ENCODE results near the gene FAM174C. TPM values are rescaled to one million over a fixed set of nuclear protein-coding genes. Genes with fewer than 3 reads are reported as not detected.
A peak's percentile ranks its signal among the peaks of the same experiment; 100 is the strongest.

Gene FAM174C
- total RNA-seq, 1 donor from 2014 or later: 6.4 TPM

- DNase-seq: no peak
Measured at GRCh38 chr19:1261798-1262622, 13.3 kb upstream of the FAM174C start.

GRCh38 chr19:1262623-1263123, 12.7 kb upstream of the FAM174C start:
- no peak for DNase-seq

- DNase-seq: no peak
Measured at GRCh38 chr19:1263188-1263587, 12.1 kb upstream of the FAM174C start.

GRCh38 chr19:1264801-1265614, 10.3 kb upstream of the FAM174C start:
- DNase-seq: no peak

- DNase-seq: no peak
Measured at GRCh38 chr19:1265615-1266128, 9.7 kb upstream of the FAM174C start.

GRCh38 chr19:1266129-1266915, 9.0 kb upstream of the FAM174C start:
- no peak for DNase-seq

- DNase-seq: no peak
Measured at GRCh38 chr19:1266916-1267476, 8.3 kb upstream of the FAM174C start.

- DNase-seq: no peak
Measured at GRCh38 chr19:1267477-1268225, 7.7 kb upstream of the FAM174C start.

- DNase-seq: no peak
Measured at GRCh38 chr19:1268226-1269064, 6.9 kb upstream of the FAM174C start.

- DNase-seq: peak; percentile 98
Measured at GRCh38 chr19:1269065-1269477, 6.3 kb upstream of the FAM174C start, which contains the start of gene CIRBP. CIRBP (plus strand) TSS chr19:1269332; CDS start chr19:1270934, 1,602 bp downstream.

GRCh38 chr19:1269478-1270212, 5.7 kb upstream of the FAM174C start:
- DNase-seq: peak; percentile 72

- no peak for DNase-seq
Measured at GRCh38 chr19:1270213-1270853, 5.0 kb upstream of the FAM174C start.

GRCh38 chr19:1270854-1271527, 4.3 kb upstream of the FAM174C start:
- no peak for DNase-seq

- no peak for DNase-seq
Measured at GRCh38 chr19:1271528-1272422, 3.6 kb upstream of the FAM174C start.

GRCh38 chr19:1272423-1273262, 2.7 kb upstream of the FAM174C start:
- DNase-seq: no peak

Data from skin of body (tissue), 2 donors.